Uterus (tissue), 2 donors: Measurements from ENCODE around the gene SRRM5.

Source experiments
- CTCF ChIP-seq, 4 experiments: fragments of 200-600 bp in 2 of 4; fragments of 450-650 bp in 2 of 4; sonication (generic) in 2 of 4; IDR thresholded peaks; one replicate each; pipeline ENCODE4 v1.5.1; 2016 to 2019; ENCODE audit warnings: antibody characterized with exemption in 4 of 4, mild to moderate bottlenecking in 2 of 4, moderate library complexity in 1 of 4
- POLR2A ChIP-seq, 2 donors: fragments of 450-650 bp; IDR thresholded peaks; one replicate each; pipeline ENCODE4 v1.6.1; 2016; ENCODE audit warnings: antibody characterized with exemption in 2 of 2, mild to moderate bottlenecking in 1 of 2, moderate library complexity in 1 of 2

DNA sequence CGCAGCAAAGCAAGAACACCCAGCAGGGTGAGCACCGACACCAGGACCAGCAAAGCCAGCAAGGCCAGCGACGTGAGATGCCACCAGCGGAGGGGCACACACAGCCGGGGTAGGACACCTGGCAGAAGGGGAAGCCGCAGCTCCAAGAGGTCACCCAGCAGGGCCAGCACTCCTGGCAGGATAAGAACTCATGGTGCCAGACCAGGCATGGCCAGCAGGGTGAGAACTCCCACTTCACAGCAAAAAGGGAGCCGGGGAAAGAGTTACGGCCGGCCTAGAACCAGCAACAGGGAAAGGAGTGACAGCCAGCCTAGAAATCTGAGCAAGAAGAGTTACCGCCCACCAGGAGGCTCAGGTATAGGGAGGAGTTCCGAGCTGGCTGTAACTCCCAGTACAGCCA is 486 bp downstream of the SRRM5 start:
- TF ChIP-seq POLR2A (IDR thresholded peaks at IDR 0.05) (no peak), CTCF (IDR thresholded peaks at IDR 0.05) (no peak)
